ENCODE results near the gene CFAP141. TPM values are rescaled to one million over a fixed set of nuclear protein-coding genes. Genes with fewer than 3 reads are reported as not detected.
"Not testable (repeated sequence)": the region's sequence is repeated elsewhere in the genome, so short reads cannot be mapped to it uniquely, and the experiment has no call there.

CFAP141 gene
- total RNA-seq, 1 donor from 2014 or later = not detected

- no peak for FAIRE-seq
- H3K36me3 ChIP-seq (ENCODE audit: control insufficient read depth, insufficient read depth, low read length) = peaks cover 19% of the 10 kb centered on the region
Observed at GRCh38 chr1:154237880-154238506, 31.9 kb upstream of the CFAP141 start.

GRCh38 chr1:154237435-154237834 is 31.3 kb upstream of the CFAP141 start:
- no peaks in the 10 kb centered on the region for H3K27me3 ChIP-seq (ENCODE audit: control insufficient read depth, insufficient read depth, low read length)
- H3K36me3 ChIP-seq (ENCODE audit: control insufficient read depth, insufficient read depth, low read length) = peaks cover 22% of the 10 kb centered on the region
- FAIRE-seq = no peak
- no peak for TF ChIP-seq CTCF (IDR thresholded peaks at IDR 0.05; ENCODE audit: insufficient read depth, low read length, severe bottlenecking)
- no peak for DNase-seq (ENCODE audit: low read depth)
- no peak overlapping the region for H3K4me3 ChIP-seq (ENCODE audit: low read depth, low read length)

More at GRCh38 chr1:154237880-154238506, 31.9 kb upstream of the CFAP141 start:
- no peak for DNase-seq (ENCODE audit: low read depth)
- TF ChIP-seq CTCF (IDR thresholded peaks at IDR 0.05; ENCODE audit: insufficient read depth, low read length, severe bottlenecking) = no peak
- Histone ChIP-seq H3K27me3 (ENCODE audit: control insufficient read depth, insufficient read depth, low read length) (no peaks in the 10 kb centered on the region), H3K4me3 (ENCODE audit: low read depth, low read length) (no peak overlapping the region)

GRCh38 chr1:154236855-154237254 is 30.7 kb upstream of the CFAP141 start:
- FAIRE-seq = no peak
- H3K27me3 ChIP-seq (ENCODE audit: control insufficient read depth, insufficient read depth, low read length) = no peaks in the 10 kb centered on the region
- H3K36me3 ChIP-seq (ENCODE audit: control insufficient read depth, insufficient read depth, low read length) = peaks cover 21% of the 10 kb centered on the region
- no peak for DNase-seq (ENCODE audit: low read depth)
- no peak for TF ChIP-seq CTCF (IDR thresholded peaks at IDR 0.05; ENCODE audit: insufficient read depth, low read length, severe bottlenecking)
- H3K4me3 ChIP-seq (ENCODE audit: low read depth, low read length) = no peak overlapping the region

GRCh38 chr1:154233127-154233526 is 27.0 kb upstream of the CFAP141 start:
- H3K27me3 ChIP-seq (ENCODE audit: control insufficient read depth, insufficient read depth, low read length); FAIRE-seq; DNase-seq (ENCODE audit: low read depth); H3K4me3 ChIP-seq (ENCODE audit: low read depth, low read length): not testable (repeated sequence)
- H3K36me3 ChIP-seq (ENCODE audit: control insufficient read depth, insufficient read depth, low read length) = peaks cover 34% of the 10 kb centered on the region

GRCh38 chr1:154231112-154231511 is 25.0 kb upstream of the CFAP141 start:
- not testable (repeated sequence) for FAIRE-seq; H3K4me3 ChIP-seq (ENCODE audit: low read depth, low read length); DNase-seq (ENCODE audit: low read depth); H3K27me3 ChIP-seq (ENCODE audit: control insufficient read depth, insufficient read depth, low read length)
- H3K36me3 ChIP-seq (ENCODE audit: control insufficient read depth, insufficient read depth, low read length) = peaks cover 32% of the 10 kb centered on the region

- no peak for DNase-seq (ENCODE audit: low read depth)
- FAIRE-seq = no peak
- no peak overlapping the region for H3K4me3 ChIP-seq (ENCODE audit: low read depth, low read length)
- H3K36me3 ChIP-seq (ENCODE audit: control insufficient read depth, insufficient read depth, low read length) = peaks cover 15% of the 10 kb centered on the region
- H3K27me3 ChIP-seq (ENCODE audit: control insufficient read depth, insufficient read depth, low read length) = no peaks in the 10 kb centered on the region
- TF ChIP-seq CTCF (IDR thresholded peaks at IDR 0.05; ENCODE audit: insufficient read depth, low read length, severe bottlenecking) = no peak
Observed at GRCh38 chr1:154225370-154225769, 19.2 kb upstream of the CFAP141 start.

GRCh38 chr1:154223621-154224020 is 17.5 kb upstream of the CFAP141 start:
- peaks cover 6% of the 10 kb centered on the region for H3K36me3 ChIP-seq (ENCODE audit: control insufficient read depth, insufficient read depth, low read length)
- H3K27me3 ChIP-seq (ENCODE audit: control insufficient read depth, insufficient read depth, low read length) = no peaks in the 10 kb centered on the region
- DNase-seq (ENCODE audit: low read depth) (no peak), FAIRE-seq (no peak)
- no peak for TF ChIP-seq CTCF (IDR thresholded peaks at IDR 0.05; ENCODE audit: insufficient read depth, low read length, severe bottlenecking)
- H3K4me3 ChIP-seq (ENCODE audit: low read depth, low read length) = no peak overlapping the region

Data from bronchial epithelial cell (primary cell).